DMS53 treated with DMSO at 0.1 percent for 48 hours (cell line): ENCODE results near the gene HS6ST2.

ENCODE experiments used
- DNase-seq: peaks from one replicate; lab custom pipeline; 2025; ENCODE audit not compliant: unreplicated experiment; lab: John Stamatoyannopoulos, UW

Gene HS6ST2

GRCh38 chrX:132807411-132808030 is 150.9 kb downstream of the HS6ST2 start:
- DNase-seq = no peak

- DNase-seq = no peak
Observed at GRCh38 chrX:132802033-132802432, 156.4 kb downstream of the HS6ST2 start.

GRCh38 chrX:132795181-132795580 is 163.2 kb downstream of the HS6ST2 start:
- DNase-seq = no peak

- no peak for DNase-seq
Observed at GRCh38 chrX:132791714-132792113, 166.7 kb downstream of the HS6ST2 start.

GRCh38 chrX:132790329-132790728 is 168.1 kb downstream of the HS6ST2 start:
- DNase-seq = no peak

GRCh38 chrX:132786217-132786616 is 172.2 kb downstream of the HS6ST2 start:
- DNase-seq = no peak

- no peak for DNase-seq
Observed at GRCh38 chrX:132778917-132779316, 179.5 kb downstream of the HS6ST2 start.

- DNase-seq = no peak
Observed at GRCh38 chrX:132776486-132777210, 181.8 kb downstream of the HS6ST2 start.

GRCh38 chrX:132775263-132775823 is 183.1 kb downstream of the HS6ST2 start:
- DNase-seq = no peak

- no peak for DNase-seq
Observed at GRCh38 chrX:132774010-132774714, 184.3 kb downstream of the HS6ST2 start.

- DNase-seq = no peak
Observed at GRCh38 chrX:132769609-132770008, 188.8 kb downstream of the HS6ST2 start.

GRCh38 chrX:132766452-132766851 is 192.0 kb downstream of the HS6ST2 start:
- DNase-seq = no peak

- no peak for DNase-seq
Observed at GRCh38 chrX:132763528-132763927, 194.9 kb downstream of the HS6ST2 start.

- DNase-seq = no peak
Observed at GRCh38 chrX:132758759-132759158, 199.7 kb downstream of the HS6ST2 start.

GRCh38 chrX:132757066-132757623 is 201.3 kb downstream of the HS6ST2 start:
- DNase-seq = no peak

GRCh38 chrX:132756439-132756838 is 202.0 kb downstream of the HS6ST2 start:
- DNase-seq = no peak

GRCh38 chrX:132751063-132751690 is 207.3 kb downstream of the HS6ST2 start:
- peak; percentile 25 for DNase-seq

GRCh38 chrX:132750331-132751062 is 207.9 kb downstream of the HS6ST2 start:
- DNase-seq = no peak

- no peak for DNase-seq
Observed at GRCh38 chrX:132749406-132749805, 209.0 kb downstream of the HS6ST2 start.

GRCh38 chrX:132748909-132749308 is 209.5 kb downstream of the HS6ST2 start:
- no peak for DNase-seq
